Mucosa of descending colon (tissue), 3 donors: Measurements from ENCODE around the gene STAT3. TPM values are rescaled to one million over a fixed set of nuclear protein-coding genes. Genes with fewer than 3 reads are reported as not detected.

ENCODE experiments used
- ATAC-seq: fragments of 200-7000 bp; cut with Tn5 transposase; one replicate; pipeline ENCODE4 v1.9.1; 2020; ENCODE audit warnings: mild to moderate bottlenecking, moderate library complexity
- DNase-seq, 3 donors: peaks; one replicate each; pipeline ENCODE4 v3.0.0-alpha.2; 2020
- H3K36me3 ChIP-seq: fragments of 200-600 bp; one replicate; pipeline ENCODE4 v1.8.0; 2021; ENCODE audit warnings: low read depth, mild to moderate bottlenecking
- H3K4me1 ChIP-seq: fragments of 200-600 bp; one replicate; pipeline ENCODE4 v1.8.0; 2021; ENCODE audit warnings: low read depth, mild to moderate bottlenecking
- H3K4me3 ChIP-seq: fragments of 200-600 bp; one replicate; pipeline ENCODE4 v1.8.0; 2021; ENCODE audit warnings: mild to moderate bottlenecking
- H3K9me3 ChIP-seq: fragments of 200-600 bp; one replicate; pipeline ENCODE4 v1.8.0; 2021; ENCODE audit warnings: mild to moderate bottlenecking
- CTCF ChIP-seq: fragments of 200-600 bp; IDR thresholded peaks from one replicate; pipeline ENCODE4 v1.8.0; 2022; ENCODE audit warnings: antibody characterized with exemption, mild to moderate bottlenecking
- intact Hi-C, 2 donors: fragments of 100-400 bp; cut with DNase I in 1 of 2; cut with micrococcal nuclease in 1 of 2; formaldehyde crosslinking; loops; one replicate each; pipeline versions ENCODE4 v1.11.0 to v1.11.1; 2022; cut with DNase I, micrococcal nuclease
- total RNA-seq, 3 donors: library from RNA; stranded (reverse); fragmentation: NEBNext Ultra II Directional in 2 of 3; extraction: Animal tissue kit (Norgen Biotek cat#: 25700) in 2 of 3; gene quantifications; one replicate each; pipeline versions ENCODE4 v1.2.1 to v1.2.4, GENCODE V29; 2021 to 2023
- donor health status: DM: no; HTN: no; CAD: no; lungs with moderate emphysema.
- donor health status: DM: no; HTN: no; CAD: no.
- donor health status: DM: no; HTN: yes; CAD: no.

STAT3 gene
- total RNA-seq, 3 donors from 2014 or later, result 158 to 230 (median 227) TPM

GRCh38 chr17:42347198-42347597 lies 41.0 kb downstream of the STAT3 start:
- ATAC-seq, result no peak
- no peak overlapping the region for H3K4me3 ChIP-seq
- peaks cover 3% of the 10 kb centered on the region for H3K36me3 ChIP-seq
- peaks cover 4% of the 10 kb centered on the region for H3K4me1 ChIP-seq
- no peak for TF ChIP-seq CTCF
- peak in 1 of 3 donors; percentile 48 for DNase-seq
- no peaks in the 10 kb centered on the region for H3K9me3 ChIP-seq
- intact Hi-C loops, result no loop called here

GRCh38 chr17:42346481-42346880 lies 41.8 kb downstream of the STAT3 start:
- peaks cover 4% of the 10 kb centered on the region for H3K4me1 ChIP-seq
- H3K9me3 ChIP-seq, result no peaks in the 10 kb centered on the region
- H3K4me3 ChIP-seq, result no peak overlapping the region
- intact Hi-C loops, result no loop called here
- no peak for DNase-seq
- ATAC-seq, result no peak
- no peak for TF ChIP-seq CTCF
- H3K36me3 ChIP-seq, result peaks cover 3% of the 10 kb centered on the region

- intact Hi-C loops, result no loop called here
- ATAC-seq, result no peak
Observed at GRCh38 chr17:42345396-42346073, 42.7 kb downstream of the STAT3 start.

GRCh38 chr17:42342242-42343008 lies 45.8 kb downstream of the STAT3 start:
- Histone ChIP-seq H3K4me3 (no peak overlapping the region), H3K4me1 (peaks cover 4% of the 10 kb centered on the region), H3K36me3 (peaks cover 2% of the 10 kb centered on the region), H3K9me3 (no peaks in the 10 kb centered on the region)
- no peak for TF ChIP-seq CTCF
- peak; percentile 24 for ATAC-seq
- intact Hi-C loops, result no loop called here
- no peak for DNase-seq

More at GRCh38 chr17:42345396-42346073, 42.7 kb downstream of the STAT3 start:
- Histone ChIP-seq H3K9me3 (no peaks in the 10 kb centered on the region), H3K36me3 (peaks cover 3% of the 10 kb centered on the region), H3K4me1 (peaks cover 4% of the 10 kb centered on the region), H3K4me3 (no peak overlapping the region)
- DNase-seq, result no peak
- no peak for TF ChIP-seq CTCF

GRCh38 chr17:42341568-42341967 lies 46.7 kb downstream of the STAT3 start:
- no peaks in the 10 kb centered on the region for H3K9me3 ChIP-seq
- DNase-seq (no peak), ATAC-seq (no peak)
- no peak overlapping the region for H3K4me3 ChIP-seq
- intact Hi-C loops, result no loop called here
- TF ChIP-seq CTCF, result no peak
- peaks cover 4% of the 10 kb centered on the region for H3K4me1 ChIP-seq
- H3K36me3 ChIP-seq, result no peaks in the 10 kb centered on the region
